Hepatic stellate cell (primary cell): ENCODE data around the gene DNAH14.
"Not testable (repeated sequence)": the region's sequence is repeated elsewhere in the genome, so short reads cannot be mapped to it uniquely, and the experiment has no call there.

Source experiments
- DNase-seq: peaks from one replicate; pipeline ENCODE4 v3.0.0; 2011; ENCODE audit warnings: low spot score

Gene DNAH14

DNA sequence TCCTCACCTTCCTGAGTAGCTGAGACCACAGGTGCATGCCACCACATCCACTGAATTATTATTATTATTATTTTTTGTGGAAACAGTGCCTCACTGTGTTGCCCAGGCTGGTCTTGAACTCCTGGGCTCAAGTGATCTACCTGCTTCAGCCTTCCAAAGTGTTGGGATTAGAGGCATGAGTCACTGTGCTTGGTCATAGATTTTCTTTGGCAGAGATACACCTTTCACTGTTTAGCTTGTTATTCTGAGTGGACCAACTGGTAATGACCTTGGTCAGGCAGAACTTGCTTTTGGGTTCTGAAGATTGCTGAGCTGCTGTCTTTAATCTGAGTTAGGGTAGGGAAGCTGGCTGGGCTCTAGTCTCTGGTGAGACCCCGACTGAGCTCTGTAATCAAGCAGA, 66.8 kb downstream of the DNAH14 start:
- no peak for DNase-seq

- DNase-seq: no peak
These were observed 68.7 kb downstream of the DNAH14 start for GRCh38 chr1:224998185-224998584.

- DNase-seq: no peak
These were observed 74.9 kb downstream of the DNAH14 start for GRCh38 chr1:225004396-225004795.

- DNase-seq: not testable (repeated sequence)
These were observed 76.9 kb downstream of the DNAH14 start for GRCh38 chr1:225006352-225006751.

GRCh38 chr1:225008050-225008449, 78.6 kb downstream of the DNAH14 start:
- DNase-seq: not testable (repeated sequence)

GRCh38 chr1:225021037-225021436, 91.6 kb downstream of the DNAH14 start:
- no peak for DNase-seq

- no peak for DNase-seq
These were observed 97.2 kb downstream of the DNAH14 start for GRCh38 chr1:225026701-225027100.

DNA sequence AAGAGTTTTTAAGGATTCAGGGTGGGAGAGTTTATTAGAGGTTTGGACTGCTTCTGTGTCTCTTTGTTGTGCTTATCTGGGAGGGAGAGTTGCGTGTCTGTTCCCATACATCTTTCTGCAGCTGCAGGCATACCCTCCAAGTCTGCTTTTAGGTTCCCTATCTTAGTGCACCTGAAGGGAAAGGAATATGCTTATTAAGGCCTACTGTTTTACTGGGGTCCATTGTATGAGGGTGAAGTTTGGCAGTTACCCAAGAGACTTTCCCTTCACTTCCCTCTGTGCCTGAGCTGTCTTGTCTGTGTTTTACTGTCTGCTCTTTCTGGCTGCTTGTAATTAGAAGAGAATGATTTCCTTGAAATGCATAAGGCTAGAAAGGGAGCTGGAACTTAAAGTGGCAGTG, 107.0 kb downstream of the DNAH14 start:
- DNase-seq: not testable (repeated sequence)

DNA sequence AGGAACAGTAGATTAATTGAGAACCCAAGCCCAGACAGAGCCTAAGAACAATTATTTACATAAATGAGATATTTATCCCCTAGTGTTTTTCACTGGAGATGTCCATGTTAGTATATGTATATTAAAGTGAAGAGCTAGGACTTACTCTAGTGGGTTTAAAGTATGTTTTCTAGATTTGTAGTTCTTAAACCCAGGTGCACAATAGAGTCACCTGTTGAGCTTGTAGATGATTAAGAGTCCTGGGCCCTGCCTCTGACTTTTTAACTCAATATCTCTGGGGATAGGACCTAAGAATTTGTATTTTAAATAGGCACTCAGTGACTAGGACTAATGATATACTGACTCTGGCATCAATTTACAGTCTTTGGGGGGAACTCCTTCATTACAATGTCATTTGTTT, 112.8 kb downstream of the DNAH14 start:
- DNase-seq: no peak

GRCh38 chr1:225044258-225044657, 114.8 kb downstream of the DNAH14 start:
- DNase-seq: no peak

DNA sequence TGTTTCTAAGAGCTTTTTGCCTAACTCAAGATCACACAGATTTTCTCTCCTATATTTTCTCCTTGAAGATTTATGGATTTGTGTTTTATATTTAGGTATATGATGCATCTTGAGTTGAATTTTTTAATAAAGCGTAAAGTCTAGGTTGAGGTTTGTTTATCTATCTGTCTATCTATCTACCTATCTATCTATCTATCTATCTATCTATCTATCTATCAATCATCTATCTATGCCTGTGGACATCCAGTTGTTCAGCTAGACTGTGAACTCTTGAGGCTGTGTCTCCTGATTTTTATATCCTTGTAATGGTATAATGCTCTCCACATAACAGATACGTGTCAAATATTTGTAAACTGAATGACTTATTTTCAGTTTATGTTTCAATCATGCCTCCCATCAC, 120.1 kb downstream of the DNAH14 start:
- DNase-seq: no peak

DNA sequence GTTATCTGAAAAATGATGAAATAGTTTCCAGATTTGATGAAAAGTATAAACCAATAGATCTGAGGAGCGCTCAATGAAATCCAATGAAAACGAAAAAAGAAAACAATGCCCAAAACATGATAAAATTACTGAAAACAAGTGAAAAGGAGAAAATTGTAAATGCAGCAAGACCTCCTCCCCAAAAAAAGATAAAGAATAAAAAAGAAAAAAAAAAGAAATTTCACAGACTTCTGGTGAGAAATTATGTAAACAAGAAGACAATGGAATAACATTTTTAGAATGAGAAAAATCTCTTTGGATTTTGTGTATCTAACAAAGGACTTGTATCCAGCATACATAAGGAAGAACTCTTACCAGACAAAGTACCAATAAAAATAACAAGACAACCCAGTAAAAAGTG, 134.2 kb downstream of the DNAH14 start:
- DNase-seq: no peak

DNA sequence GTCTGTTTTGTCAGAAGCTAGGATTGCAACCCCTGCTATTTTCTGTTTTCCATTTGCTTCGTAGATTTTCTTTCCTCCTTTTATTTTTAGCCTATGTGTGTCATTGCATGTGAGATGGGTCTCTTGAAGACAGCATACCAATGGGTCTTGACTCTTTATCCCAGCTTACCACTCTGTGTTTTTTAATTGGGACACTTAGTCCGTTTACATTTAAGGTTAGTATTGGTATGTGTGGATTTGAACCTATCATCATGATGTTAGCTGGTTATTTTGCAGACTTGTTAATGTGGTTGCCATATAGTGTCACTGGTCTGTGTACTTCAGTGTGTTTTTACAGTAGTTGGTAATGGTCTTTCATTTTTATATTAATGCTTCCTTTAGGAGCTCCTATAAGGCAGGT, 141.5 kb downstream of the DNAH14 start:
- DNase-seq: no peak

- DNase-seq: no peak
These were observed 167.7 kb downstream of the DNAH14 start for GRCh38 chr1:225097175-225097574.

DNA sequence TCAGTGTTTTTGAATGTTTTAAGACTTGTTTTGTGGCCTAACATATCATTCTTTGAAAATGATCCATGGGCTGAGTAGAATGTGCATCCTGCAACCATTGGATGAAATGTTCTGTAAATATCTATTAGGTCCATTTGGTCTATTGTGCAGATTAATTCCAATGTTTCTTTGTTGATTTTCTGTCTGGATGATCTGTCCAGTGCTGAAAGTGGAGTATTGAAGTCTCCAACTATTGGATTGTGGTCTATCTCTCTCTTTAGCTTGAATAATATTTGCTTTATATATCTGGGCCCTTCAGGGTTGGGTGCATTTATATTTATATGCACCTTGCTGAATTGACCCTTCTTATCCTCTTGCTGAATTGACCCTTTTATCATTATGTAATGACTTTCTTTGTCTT, 181.5 kb downstream of the DNAH14 start:
- no peak for DNase-seq

DNA sequence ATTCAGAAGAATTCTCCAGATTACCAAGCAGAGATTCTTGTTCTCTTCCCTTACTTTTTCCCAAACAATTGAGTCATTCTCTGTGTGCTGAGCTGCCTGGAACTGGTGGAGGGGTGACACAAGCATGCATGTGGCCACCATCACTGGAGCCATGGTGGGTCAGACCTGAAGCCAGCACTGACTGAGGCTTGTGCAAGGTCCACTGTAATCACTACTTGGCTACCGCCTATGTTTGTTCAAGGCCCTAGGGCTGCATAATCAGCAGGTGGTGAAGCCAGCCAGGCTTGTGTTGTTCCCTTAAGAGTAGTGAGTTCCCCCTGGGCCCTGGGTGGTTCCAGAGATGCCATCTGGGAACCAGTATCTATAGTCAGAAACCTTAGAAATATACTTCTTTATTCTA, 183.8 kb downstream of the DNAH14 start:
- no peak for DNase-seq

DNA sequence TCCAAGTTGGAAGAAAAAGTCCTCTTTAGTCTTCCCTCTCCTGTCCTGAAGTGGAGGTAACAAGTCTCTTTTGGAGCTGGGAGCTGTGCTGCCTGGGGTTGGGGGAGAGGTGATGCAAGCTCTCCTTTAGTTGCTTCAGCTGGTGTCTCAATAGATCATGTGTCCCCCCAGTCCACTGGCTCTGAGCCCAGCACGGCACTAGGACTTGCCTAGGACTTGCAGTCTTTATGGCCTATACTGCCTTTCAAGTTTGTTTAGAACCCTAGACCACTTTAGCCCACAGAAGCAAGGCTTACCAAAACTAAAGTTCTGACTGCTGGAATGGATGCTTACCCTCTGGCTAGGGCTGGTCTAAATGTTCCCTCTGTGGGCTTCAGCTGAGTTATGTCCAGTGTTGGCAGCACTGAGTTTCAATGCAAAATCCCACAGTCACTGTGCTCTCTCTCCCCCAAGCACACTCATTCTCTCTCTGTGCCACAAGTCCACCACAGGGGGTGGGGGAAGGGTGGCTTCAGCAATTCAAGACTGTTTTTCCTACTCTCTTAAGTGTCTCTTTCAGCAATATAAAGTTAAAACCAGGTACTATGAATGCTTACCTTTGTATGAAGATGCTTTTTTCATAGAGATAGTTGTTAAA, 185.0 kb downstream of the DNAH14 start:
- DNase-seq: no peak

GRCh38 chr1:225119307-225119706, 189.8 kb downstream of the DNAH14 start:
- no peak for DNase-seq

- no peak for DNase-seq
These were observed 191.6 kb downstream of the DNAH14 start for GRCh38 chr1:225121095-225121494.

DNA sequence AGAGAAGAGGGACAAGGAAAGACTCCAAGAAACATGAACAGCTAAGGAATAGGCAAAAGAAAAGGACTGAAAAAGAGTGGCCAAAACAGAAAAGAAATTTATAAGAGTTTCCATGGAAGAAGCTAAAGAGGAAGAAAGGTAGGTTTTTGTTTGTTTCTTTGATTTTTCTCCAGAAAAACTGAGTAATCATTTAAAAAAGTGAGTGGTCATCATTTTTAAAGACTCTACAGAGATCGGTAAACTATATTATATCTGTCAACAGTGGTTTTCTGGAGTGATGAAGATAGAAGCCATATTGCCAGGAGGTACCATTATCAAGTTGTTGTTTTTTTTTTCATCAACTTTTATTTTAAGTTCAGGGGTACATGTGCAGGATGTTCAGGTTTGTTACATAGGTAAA, 202.4 kb downstream of the DNAH14 start:
- no peak for DNase-seq

DNA sequence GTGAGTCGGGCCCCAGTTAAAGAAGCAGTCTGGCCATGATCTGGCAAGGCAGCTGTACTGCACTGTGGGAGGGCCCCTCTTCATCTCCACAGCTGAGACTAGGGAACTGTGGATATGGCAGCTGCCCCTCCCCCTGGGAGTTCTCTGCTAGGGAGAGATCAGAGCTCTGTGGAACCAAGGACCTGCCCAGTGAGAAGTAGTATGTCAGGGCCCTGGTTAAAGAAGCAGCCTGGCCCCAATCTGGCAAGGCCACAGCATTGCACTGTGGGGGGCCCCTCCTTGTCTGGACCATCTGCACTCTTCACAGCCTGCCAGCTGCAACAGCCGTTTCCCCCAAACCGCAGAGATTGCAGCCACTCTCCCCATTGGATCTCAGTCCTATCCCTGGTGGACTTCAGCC, 208.5 kb downstream of the DNAH14 start:
- no peak for DNase-seq

DNA sequence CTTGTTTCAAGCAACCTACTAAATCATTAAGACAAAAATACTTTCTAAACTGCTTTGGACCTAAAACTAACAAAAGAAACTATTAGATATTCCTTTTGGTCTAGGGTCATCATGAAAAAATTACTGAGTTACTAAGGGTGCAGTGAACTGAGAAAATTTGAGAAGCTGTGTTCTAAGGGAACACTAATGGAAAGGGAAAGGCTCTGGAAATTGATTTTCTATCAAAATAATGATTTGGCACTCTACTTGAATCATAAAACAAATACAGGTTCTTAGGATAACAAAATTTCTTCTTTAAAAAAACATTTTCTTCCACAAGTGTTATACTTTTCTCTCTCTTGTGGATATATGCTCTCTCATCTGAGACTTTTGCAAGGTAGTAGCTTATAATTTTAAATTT, 213.5 kb downstream of the DNAH14 start:
- no peak for DNase-seq

DNA sequence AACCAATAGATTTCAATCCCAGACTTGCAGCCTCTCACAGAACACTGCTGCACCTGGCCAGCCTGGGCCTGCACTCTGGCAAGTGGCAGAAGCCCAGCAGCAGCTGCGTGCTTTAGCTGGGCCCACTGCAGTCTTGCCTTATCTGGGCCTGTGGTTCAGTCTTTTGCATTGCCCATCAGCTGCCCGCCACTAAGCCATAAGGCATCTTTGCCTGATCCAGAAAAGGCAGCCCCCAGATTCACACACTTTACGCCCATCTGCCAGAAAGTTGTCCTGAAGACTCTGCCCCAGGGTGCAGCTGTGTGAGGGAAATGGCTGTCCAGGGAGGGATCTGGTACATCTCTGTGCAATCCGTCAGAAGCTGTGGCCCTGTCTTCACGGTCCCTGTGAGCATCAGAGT, 217.0 kb downstream of the DNAH14 start:
- no peak for DNase-seq

DNA sequence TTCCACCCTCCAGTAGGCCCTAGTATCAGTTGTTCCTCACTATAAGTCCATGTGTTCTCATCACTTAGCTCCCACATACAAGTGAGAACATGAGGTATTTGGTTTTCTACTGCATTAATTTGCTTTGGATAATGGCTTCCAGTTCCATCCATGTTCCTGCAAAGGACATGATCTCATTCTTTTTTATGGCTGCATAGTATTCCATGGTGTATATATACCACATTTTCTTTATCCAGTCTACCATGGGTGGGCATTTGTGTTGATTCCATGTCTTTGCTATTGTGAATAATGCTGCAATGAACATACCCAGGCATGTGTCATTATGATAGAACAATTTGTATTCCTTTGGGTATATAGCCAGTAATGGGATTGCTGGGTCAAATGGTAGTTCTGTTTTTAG, 218.3 kb downstream of the DNAH14 start:
- not testable (repeated sequence) for DNase-seq

DNA sequence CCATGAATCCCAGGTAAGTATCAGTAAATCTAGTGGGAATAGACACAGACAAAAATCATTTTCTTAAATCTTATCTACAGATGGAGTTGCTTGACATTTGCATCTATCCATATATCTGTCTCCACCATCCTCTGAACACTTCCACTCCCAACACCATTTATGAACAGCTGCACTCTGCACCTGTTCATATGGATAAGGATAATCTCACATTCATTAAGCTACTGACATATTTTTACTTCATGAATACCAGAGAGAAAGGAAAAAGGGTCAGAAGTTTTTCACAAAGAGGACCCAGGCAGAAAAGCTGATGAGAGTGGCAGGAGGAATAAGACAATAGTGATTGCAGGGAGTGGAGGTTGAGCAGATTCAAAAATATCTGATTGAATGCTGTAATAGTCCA, 222.6 kb downstream of the DNAH14 start:
- no peak for DNase-seq
